ENCODE data around the gene DONSON.
"Not testable (repeated sequence)": the region's sequence is repeated elsewhere in the genome, so short reads cannot be mapped to it uniquely, and the experiment has no call there.

The DONSON gene

GRCh38 chr21:33618407-33618806 is 29.9 kb upstream of the DONSON start:
- H3K27me3 Mint-ChIP-seq (ENCODE audit: low read depth), result no peaks in the 10 kb centered on the region
- peaks cover 63% of the 10 kb centered on the region for H3K36me3 Mint-ChIP-seq (ENCODE audit: low read depth)
- no peak for TF ChIP-seq CTCF (IDR thresholded peaks at IDR 0.05; ENCODE audit: unreplicated experiment in 3 of 3)
- H3K27ac Mint-ChIP-seq, result no peak overlapping the region
- H3K4me1 Mint-ChIP-seq, result no peaks in the 10 kb centered on the region
- H3K9me3 Mint-ChIP-seq, result no peaks in the 10 kb centered on the region
- no peak overlapping the region for H3K4me3 Mint-ChIP-seq

- not testable (repeated sequence) for H3K9me3 Mint-ChIP-seq; H3K4me1 Mint-ChIP-seq; H3K27ac Mint-ChIP-seq; H3K27me3 Mint-ChIP-seq (ENCODE audit: low read depth); H3K4me3 Mint-ChIP-seq
- peaks cover 63% of the 10 kb centered on the region for H3K36me3 Mint-ChIP-seq (ENCODE audit: low read depth)
These were observed 29.1 kb upstream of the DONSON start for GRCh38 chr21:33617565-33617964.

GRCh38 chr21:33611006-33611744 is 22.7 kb upstream of the DONSON start:
- no peaks in the 10 kb centered on the region for H3K4me1 Mint-ChIP-seq
- H3K27me3 Mint-ChIP-seq (ENCODE audit: low read depth), result no peaks in the 10 kb centered on the region
- no peak overlapping the region for H3K4me3 Mint-ChIP-seq
- peaks cover 38% of the 10 kb centered on the region for H3K36me3 Mint-ChIP-seq (ENCODE audit: low read depth)
- no peak for TF ChIP-seq CTCF (IDR thresholded peaks at IDR 0.05; ENCODE audit: unreplicated experiment in 3 of 3)
- H3K27ac Mint-ChIP-seq, result no peak overlapping the region
- H3K9me3 Mint-ChIP-seq, result no peaks in the 10 kb centered on the region

- Mint-ChIP-seq H3K36me3 (ENCODE audit: low read depth) (peaks cover 41% of the 10 kb centered on the region), H3K27ac (peak overlapping the region in 1 of 3 experiments; percentile 19), H3K4me1 (no peaks in the 10 kb centered on the region), H3K27me3 (ENCODE audit: low read depth) (no peaks in the 10 kb centered on the region), H3K9me3 (no peaks in the 10 kb centered on the region), H3K4me3 (no peak overlapping the region)
- no peak for TF ChIP-seq CTCF (IDR thresholded peaks at IDR 0.05; ENCODE audit: unreplicated experiment in 3 of 3)
These were observed 20.1 kb upstream of the DONSON start for GRCh38 chr21:33608559-33608958.

- Mint-ChIP-seq H3K4me3 (no peak overlapping the region), H3K27me3 (ENCODE audit: low read depth) (no peaks in the 10 kb centered on the region), H3K9me3 (no peaks in the 10 kb centered on the region), H3K36me3 (ENCODE audit: low read depth) (peaks cover 62% of the 10 kb centered on the region), H3K27ac (no peak overlapping the region), H3K4me1 (no peaks in the 10 kb centered on the region)
- TF ChIP-seq CTCF (IDR thresholded peaks at IDR 0.05; ENCODE audit: unreplicated experiment in 3 of 3), result no peak
These were observed 9.6 kb upstream of the DONSON start for GRCh38 chr21:33598051-33598450.

GRCh38 chr21:33587792-33588484 is 546 bp downstream of the DONSON start:
- peak in 1 of 3 experiments; percentile 19 for TF ChIP-seq CTCF (IDR thresholded peaks at IDR 0.05; ENCODE audit: unreplicated experiment in 3 of 3)

More at GRCh38 chr21:33587792-33588484, 546 bp downstream of the DONSON start:
- Mint-ChIP-seq H3K27me3 (ENCODE audit: low read depth) (no peaks in the 10 kb centered on the region), H3K36me3 (ENCODE audit: low read depth) (peaks cover 13% of the 10 kb centered on the region), H3K4me1 (peaks cover 20% of the 10 kb centered on the region), H3K9me3 (no peaks in the 10 kb centered on the region), H3K27ac (peak overlapping the region in 2 of 3 experiments; percentile 33 to 69), H3K4me3 (peak overlapping the region; percentile 91 to 95 (median 95))
